Activated CD4-positive, alpha-beta T cell treated with anti-CD3 and anti-CD28 coated beads, Interleukin-2, amount 50 U/mL, for 4 hours (primary cell): ENCODE data around the gene STK32C.
"Not testable (repeated sequence)": the region's sequence is repeated elsewhere in the genome, so short reads cannot be mapped to it uniquely, and the experiment has no call there.

Experiments used
- DNase-seq, 2 experiments: peaks; one replicate each; pipeline ENCODE4 v3.0.0-alpha.2; 2020

Gene STK32C

GRCh38 chr10:132279873-132280645, 27.7 kb downstream of the STK32C start:
- DNase-seq: no peak

GRCh38 chr10:132277311-132277741, 30.4 kb downstream of the STK32C start:
- no peak for DNase-seq

GRCh38 chr10:132276706-132277105, 31.0 kb downstream of the STK32C start:
- DNase-seq: no peak

- no peak for DNase-seq
These were observed 31.5 kb downstream of the STK32C start for GRCh38 chr10:132276179-132276675.

GRCh38 chr10:132275426-132276178, 32.1 kb downstream of the STK32C start:
- no peak for DNase-seq

GRCh38 chr10:132274986-132275385, 32.8 kb downstream of the STK32C start:
- DNase-seq: no peak

GRCh38 chr10:132274581-132274980, 33.2 kb downstream of the STK32C start:
- DNase-seq: no peak

- no peak for DNase-seq
These were observed 33.8 kb downstream of the STK32C start for GRCh38 chr10:132273966-132274365.

- DNase-seq: no peak
These were observed 34.3 kb downstream of the STK32C start for GRCh38 chr10:132273304-132273944.

- DNase-seq: no peak
These were observed 35.3 kb downstream of the STK32C start for GRCh38 chr10:132272231-132272971.

GRCh38 chr10:132271458-132272230, 36.1 kb downstream of the STK32C start:
- no peak for DNase-seq

GRCh38 chr10:132270721-132271457, 36.9 kb downstream of the STK32C start:
- no peak for DNase-seq

- DNase-seq: no peak
These were observed 37.5 kb downstream of the STK32C start for GRCh38 chr10:132270256-132270655.

- no peak for DNase-seq
These were observed 38.2 kb downstream of the STK32C start for GRCh38 chr10:132269266-132270230.

GRCh38 chr10:132267916-132268315, 39.8 kb downstream of the STK32C start:
- DNase-seq: not testable (repeated sequence)

GRCh38 chr10:132266594-132267161, 41.1 kb downstream of the STK32C start:
- no peak for DNase-seq

- no peak for DNase-seq
These were observed 41.8 kb downstream of the STK32C start for GRCh38 chr10:132265890-132266496.

- DNase-seq: no peak
These were observed 42.5 kb downstream of the STK32C start for GRCh38 chr10:132264966-132265889.
